GM21619 (cell line): Measurements from ENCODE around the gene PFKFB1.

Source experiments
- ATAC-seq: cut with Tn5 transposase; IDR thresholded peaks from one replicate; pipeline ENCODE4 v1.9.1; 2021; ENCODE audit not compliant: unreplicated experiment

The PFKFB1 gene

DNA sequence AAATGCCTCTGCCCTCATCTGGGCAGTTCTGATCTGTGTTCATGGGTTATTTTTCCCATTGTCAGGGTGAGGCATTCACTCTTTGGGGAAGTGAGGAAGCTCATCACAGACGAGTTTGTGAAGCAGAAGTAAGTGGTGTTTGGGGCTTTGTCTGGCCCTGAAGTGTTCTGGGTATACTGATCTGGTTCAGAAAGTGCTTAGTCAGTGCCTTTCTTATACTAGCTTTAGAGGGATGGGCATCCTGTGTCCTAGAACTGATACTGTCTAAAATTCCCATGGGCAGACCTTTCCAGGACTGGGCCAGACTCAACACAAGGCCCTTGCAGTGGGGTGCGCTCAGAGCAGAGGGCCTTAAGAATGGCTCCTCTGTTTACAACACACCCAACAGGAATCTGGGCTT, 67.0 kb downstream of the PFKFB1 start:
- ATAC-seq, result no peak

DNA sequence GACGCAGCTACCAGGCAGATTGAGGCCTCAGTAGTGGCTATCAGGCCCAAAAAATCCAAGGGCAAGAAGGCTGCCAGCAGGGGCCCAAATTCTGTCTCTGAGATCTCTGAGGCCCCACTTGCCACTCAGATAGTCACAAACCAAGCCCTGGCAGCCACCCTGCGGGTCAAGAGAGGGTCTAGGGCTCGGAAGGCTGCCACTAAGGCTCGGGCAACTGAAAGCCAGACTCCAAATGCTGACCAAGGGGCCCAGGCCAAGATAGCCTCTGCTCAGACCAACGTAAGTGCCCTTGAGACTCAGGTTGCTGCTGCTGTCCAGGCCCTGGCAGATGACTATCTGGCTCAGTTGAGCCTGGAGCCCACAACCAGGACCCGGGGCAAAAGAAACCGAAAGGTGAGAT, 70.6 kb downstream of the PFKFB1 start:
- ATAC-seq, result no peak

DNA sequence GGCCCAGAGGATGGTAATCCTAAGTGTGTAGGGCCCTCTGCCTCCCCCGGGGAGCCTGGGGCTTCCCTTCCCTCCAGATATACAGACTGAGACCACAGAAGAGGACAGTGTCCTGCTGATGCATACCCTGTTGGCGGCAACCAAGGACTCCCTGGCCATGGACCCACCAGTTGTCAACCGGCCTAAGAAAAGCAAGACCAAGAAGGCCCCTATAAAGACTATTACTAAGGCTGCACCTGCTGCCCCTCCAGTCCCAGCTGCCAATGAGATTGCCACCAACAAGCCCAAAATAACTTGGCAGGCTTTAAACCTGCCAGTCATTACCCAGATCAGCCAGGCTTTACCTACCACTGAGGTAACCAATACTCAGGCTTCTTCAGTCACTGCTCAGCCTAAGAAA, 71.4 kb downstream of the PFKFB1 start:
- no peak for ATAC-seq

DNA sequence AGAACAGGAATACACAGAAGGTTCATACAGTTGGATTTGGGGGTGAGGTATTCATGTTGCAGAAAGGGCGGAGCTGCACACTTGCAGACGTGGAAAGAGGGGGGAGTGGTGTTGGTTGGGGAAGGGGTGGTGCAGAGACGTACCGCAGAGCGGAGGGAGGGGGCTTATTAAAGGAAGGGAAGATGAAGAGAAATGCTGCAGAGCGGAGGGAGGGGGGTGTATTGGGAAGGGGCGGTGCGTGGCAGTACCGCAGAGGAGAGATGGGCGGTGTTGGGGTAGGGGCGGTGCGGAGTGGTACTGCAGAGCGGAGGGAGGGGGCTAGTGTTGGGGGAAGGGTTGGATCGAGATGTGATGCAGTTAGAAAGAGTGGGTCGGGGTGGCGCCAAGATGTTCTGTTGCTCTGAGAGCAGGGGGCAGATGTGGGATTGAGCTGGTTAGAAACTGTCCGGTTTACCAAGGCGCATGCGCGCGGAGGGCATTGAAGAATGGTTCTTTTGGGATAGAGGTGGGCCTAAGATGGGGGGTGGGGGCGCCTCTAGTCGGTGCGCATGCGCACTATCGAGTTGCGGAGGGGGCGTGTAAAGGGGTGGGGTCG, 72.5 kb downstream of the PFKFB1 start:
- ATAC-seq, result peak; percentile 70

GRCh38 chrX:54920610-54921426, 73.2 kb downstream of the PFKFB1 start, which contains the start of gene TRO:
Gene TRO (plus strand): TSS chrX:54920824. CDS start chrX:54922247, 1,423 bp downstream.
- peak; percentile 25 for ATAC-seq

- no peak for ATAC-seq
Observed at GRCh38 chrX:54909941-54910340, 84.0 kb downstream of the PFKFB1 start.

DNA sequence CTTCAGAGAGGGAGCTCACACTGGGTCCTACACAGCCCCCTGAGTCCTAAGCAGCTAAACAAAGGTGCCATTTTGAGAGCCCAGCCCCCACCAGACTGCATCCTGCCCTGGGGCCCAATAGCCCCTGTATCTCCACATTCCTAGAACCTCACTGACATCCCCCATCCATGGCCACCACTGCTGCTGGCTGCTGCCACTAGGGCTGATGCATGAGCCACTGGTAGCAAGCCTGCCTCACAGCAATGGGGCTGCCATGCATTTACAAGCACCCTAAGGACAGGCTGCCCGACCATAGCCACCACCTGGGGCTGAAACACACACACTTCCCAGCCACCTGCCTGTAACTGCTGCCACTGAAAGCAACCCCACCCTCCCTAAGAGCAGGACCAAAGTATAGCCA, 99.8 kb downstream of the PFKFB1 start:
- no peak for ATAC-seq

DNA sequence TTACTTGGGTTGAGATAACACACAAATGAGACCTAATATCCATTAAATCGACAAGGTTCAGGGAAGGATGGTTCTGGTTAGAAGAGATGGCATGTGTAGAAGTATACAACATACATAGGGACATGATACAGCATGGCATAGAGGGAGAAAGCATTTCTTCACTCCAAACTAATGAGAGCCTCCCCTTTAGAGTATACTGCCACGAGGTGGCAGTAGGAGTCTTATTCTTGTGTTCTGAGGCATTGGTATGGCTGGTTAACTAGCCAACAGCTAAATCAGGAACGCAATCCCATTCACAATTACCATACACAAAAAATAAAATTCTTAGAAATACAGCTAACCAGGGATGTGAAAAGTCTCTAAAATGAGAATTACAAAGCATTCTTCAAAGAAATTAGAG, 102.4 kb downstream of the PFKFB1 start:
- no peak for ATAC-seq

DNA sequence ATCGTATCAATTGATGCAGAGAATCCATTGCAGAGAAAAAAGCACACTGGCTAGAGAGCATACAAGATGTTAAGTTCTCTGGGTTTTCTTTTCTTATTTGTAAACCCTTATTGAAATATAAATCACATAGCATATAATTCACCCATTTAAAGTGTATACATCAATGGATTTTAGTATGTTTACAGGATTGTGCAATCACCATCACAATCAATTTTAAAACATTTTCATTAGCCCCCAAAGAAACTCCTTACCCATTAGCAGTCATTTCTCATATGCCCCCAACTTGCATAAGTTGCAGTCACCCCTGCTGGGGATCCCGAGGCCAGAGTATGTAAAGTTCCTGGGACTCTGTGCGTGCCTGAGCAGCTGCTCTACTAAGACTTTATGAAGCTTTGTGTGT, 108.2 kb downstream of the PFKFB1 start:
- no peak for ATAC-seq
